HEK293 (cell line): ENCODE results near the gene APELA.
"Not testable (repeated sequence)": the region's sequence is repeated elsewhere in the genome, so short reads cannot be mapped to it uniquely, and the experiment has no call there.

Experiments used
- OSR2 ChIP-seq: fragments of 450-650 bp; formaldehyde crosslinking; IDR thresholded peaks from 2 replicates; pipeline ENCODE4 v1.5.1; 2016; ENCODE audit warnings: missing biosample characterization, missing genetic modification characterization
- ZNF132 ChIP-seq: fragments of 450-650 bp; formaldehyde crosslinking; IDR thresholded peaks from 2 replicates; pipeline ENCODE4 v1.5.1; 2017; ENCODE audit warnings: missing biosample characterization, missing genetic modification characterization, borderline replicate concordance
- ZNF157 ChIP-seq: fragments of 450-650 bp; formaldehyde crosslinking; IDR thresholded peaks from 2 replicates; pipeline ENCODE4 v1.5.1; 2016; ENCODE audit warnings: missing biosample characterization, missing genetic modification characterization
- ZNF184 ChIP-seq: fragments of 450-650 bp; IDR thresholded peaks from 2 replicates; pipeline ENCODE4 v1.5.1; 2018; ENCODE audit warnings: missing biosample characterization, mild to moderate bottlenecking, missing genetic modification characterization
- ZNF24 ChIP-seq: fragments of 450-650 bp; formaldehyde crosslinking; IDR thresholded peaks from 2 replicates; pipeline ENCODE4 v1.5.1; 2016; ENCODE audit warnings: missing biosample characterization, missing genetic modification characterization
- ZNF596 ChIP-seq: fragments of 450-650 bp; IDR thresholded peaks from 2 replicates; pipeline ENCODE4 v1.5.0; 2018; ENCODE audit warnings: missing biosample characterization, mild to moderate bottlenecking, missing genetic modification characterization, moderate library complexity
- TF ChIP-seq, protein P1 (sequence below): fragments of 450-650 bp; IDR thresholded peaks from 2 replicates; pipeline ENCODE4 v1.5.1; 2018; ENCODE audit warnings: missing biosample characterization, missing genetic modification characterization
- TF ChIP-seq, protein P2 (sequence below): fragments of 450-650 bp; formaldehyde crosslinking; IDR thresholded peaks from 2 replicates; pipeline ENCODE4 v1.5.1; 2016; ENCODE audit warnings: missing biosample characterization, missing genetic modification characterization
- TF ChIP-seq, protein P3 (sequence below): fragments of 450-650 bp; formaldehyde crosslinking; IDR thresholded peaks from 2 replicates; pipeline ENCODE4 v1.5.1; 2016; ENCODE audit warnings: missing biosample characterization, missing genetic modification characterization
- TF ChIP-seq, protein P4 (sequence below): IDR thresholded peaks from 2 replicates; pipeline ENCODE4 v1.6.1; 2011; ENCODE audit warnings: mild to moderate bottlenecking, low read depth, low read length, borderline replicate concordance

DNA sequence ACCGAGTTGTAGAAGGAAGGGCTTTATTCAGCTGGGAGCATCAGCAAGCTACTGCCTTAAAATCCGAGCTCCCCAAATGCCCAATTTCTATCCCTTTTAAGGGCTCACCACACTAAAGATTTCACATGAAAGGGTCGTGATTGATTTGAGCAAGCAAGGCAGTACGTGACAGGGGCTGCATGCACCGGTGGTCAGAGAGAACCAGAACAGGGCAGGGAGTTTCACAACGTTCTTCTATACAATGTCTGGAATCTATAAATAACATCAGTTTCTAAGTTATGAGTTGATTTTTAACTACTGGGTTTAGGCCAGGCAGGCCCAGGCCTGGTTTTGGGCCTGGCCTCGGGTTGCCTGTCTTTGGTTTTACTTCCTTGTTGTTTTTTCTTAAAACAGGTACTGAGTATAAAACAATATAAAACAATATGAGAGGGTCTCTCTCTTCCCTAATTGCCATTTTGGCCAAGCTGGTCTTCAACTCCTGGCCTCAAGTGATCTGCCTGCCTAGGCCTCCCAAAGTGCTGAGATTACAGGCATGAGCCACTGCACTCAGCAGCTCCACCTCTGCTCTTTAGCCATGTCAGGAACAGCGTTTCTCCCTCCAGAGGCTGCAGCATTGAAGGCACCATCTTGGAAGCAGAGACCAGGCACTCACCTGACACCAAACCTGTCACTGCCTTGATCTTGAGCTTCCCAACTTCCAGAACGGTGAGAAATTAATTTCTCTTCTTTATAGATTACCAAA, 59.1 kb downstream of the APELA start:
- TF ChIP-seq, protein P1, sequence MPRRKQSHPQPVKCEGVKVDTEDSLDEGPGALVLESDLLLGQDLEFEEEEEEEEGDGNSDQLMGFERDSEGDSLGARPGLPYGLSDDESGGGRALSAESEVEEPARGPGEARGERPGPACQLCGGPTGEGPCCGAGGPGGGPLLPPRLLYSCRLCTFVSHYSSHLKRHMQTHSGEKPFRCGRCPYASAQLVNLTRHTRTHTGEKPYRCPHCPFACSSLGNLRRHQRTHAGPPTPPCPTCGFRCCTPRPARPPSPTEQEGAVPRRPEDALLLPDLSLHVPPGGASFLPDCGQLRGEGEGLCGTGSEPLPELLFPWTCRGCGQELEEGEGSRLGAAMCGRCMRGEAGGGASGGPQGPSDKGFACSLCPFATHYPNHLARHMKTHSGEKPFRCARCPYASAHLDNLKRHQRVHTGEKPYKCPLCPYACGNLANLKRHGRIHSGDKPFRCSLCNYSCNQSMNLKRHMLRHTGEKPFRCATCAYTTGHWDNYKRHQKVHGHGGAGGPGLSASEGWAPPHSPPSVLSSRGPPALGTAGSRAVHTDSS (tag by site-specific recombination), result not testable (repeated sequence)
- TF ChIP-seq, protein P2, sequence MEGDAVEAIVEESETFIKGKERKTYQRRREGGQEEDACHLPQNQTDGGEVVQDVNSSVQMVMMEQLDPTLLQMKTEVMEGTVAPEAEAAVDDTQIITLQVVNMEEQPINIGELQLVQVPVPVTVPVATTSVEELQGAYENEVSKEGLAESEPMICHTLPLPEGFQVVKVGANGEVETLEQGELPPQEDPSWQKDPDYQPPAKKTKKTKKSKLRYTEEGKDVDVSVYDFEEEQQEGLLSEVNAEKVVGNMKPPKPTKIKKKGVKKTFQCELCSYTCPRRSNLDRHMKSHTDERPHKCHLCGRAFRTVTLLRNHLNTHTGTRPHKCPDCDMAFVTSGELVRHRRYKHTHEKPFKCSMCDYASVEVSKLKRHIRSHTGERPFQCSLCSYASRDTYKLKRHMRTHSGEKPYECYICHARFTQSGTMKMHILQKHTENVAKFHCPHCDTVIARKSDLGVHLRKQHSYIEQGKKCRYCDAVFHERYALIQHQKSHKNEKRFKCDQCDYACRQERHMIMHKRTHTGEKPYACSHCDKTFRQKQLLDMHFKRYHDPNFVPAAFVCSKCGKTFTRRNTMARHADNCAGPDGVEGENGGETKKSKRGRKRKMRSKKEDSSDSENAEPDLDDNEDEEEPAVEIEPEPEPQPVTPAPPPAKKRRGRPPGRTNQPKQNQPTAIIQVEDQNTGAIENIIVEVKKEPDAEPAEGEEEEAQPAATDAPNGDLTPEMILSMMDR (tag by site-specific recombination), result not testable (repeated sequence)
- TF ChIP-seq, protein P3, sequence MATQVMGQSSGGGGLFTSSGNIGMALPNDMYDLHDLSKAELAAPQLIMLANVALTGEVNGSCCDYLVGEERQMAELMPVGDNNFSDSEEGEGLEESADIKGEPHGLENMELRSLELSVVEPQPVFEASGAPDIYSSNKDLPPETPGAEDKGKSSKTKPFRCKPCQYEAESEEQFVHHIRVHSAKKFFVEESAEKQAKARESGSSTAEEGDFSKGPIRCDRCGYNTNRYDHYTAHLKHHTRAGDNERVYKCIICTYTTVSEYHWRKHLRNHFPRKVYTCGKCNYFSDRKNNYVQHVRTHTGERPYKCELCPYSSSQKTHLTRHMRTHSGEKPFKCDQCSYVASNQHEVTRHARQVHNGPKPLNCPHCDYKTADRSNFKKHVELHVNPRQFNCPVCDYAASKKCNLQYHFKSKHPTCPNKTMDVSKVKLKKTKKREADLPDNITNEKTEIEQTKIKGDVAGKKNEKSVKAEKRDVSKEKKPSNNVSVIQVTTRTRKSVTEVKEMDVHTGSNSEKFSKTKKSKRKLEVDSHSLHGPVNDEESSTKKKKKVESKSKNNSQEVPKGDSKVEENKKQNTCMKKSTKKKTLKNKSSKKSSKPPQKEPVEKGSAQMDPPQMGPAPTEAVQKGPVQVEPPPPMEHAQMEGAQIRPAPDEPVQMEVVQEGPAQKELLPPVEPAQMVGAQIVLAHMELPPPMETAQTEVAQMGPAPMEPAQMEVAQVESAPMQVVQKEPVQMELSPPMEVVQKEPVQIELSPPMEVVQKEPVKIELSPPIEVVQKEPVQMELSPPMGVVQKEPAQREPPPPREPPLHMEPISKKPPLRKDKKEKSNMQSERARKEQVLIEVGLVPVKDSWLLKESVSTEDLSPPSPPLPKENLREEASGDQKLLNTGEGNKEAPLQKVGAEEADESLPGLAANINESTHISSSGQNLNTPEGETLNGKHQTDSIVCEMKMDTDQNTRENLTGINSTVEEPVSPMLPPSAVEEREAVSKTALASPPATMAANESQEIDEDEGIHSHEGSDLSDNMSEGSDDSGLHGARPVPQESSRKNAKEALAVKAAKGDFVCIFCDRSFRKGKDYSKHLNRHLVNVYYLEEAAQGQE (tag by site-specific recombination), result not testable (repeated sequence)
- not testable (repeated sequence) for TF ChIP-seq OSR2 (tag by site-specific recombination); ZNF157 (tag by site-specific recombination); ZNF24 (tag by site-specific recombination); ZNF184; ZNF132; ZNF596
- TF ChIP-seq, protein P4, sequence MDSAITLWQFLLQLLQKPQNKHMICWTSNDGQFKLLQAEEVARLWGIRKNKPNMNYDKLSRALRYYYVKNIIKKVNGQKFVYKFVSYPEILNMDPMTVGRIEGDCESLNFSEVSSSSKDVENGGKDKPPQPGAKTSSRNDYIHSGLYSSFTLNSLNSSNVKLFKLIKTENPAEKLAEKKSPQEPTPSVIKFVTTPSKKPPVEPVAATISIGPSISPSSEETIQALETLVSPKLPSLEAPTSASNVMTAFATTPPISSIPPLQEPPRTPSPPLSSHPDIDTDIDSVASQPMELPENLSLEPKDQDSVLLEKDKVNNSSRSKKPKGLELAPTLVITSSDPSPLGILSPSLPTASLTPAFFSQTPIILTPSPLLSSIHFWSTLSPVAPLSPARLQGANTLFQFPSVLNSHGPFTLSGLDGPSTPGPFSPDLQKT, result not testable (repeated sequence)
